Neural cell (in vitro differentiated cells): ENCODE results near the gene LPP.

Experiments used
- EP300 ChIP-seq: fragments of 450-650 bp; conservative IDR thresholded peaks from 2 replicates; pipeline ENCODE4 v1.6.1; 2014; ENCODE audit warnings: antibody characterized with exemption, mild to moderate bottlenecking, moderate library complexity; ENCODE audit not compliant: poor library complexity, severe bottlenecking
- EZH2 ChIP-seq: fragments of 200-600, 300-800 bp; shearing (Covaris generic), sonication (generic); IDR thresholded peaks from 2 replicates; pipeline ENCODE4 v1.6.1; 2014; ENCODE audit warnings: antibody characterized with exemption, low read length, borderline replicate concordance, mild to moderate bottlenecking; ENCODE audit not compliant: insufficient read depth, poor library complexity, severe bottlenecking
- MXI1 ChIP-seq: fragments of 450-650 bp; conservative IDR thresholded peaks from 2 replicates; pipeline ENCODE4 v1.6.1; 2014; ENCODE audit warnings: antibody characterized with exemption, mild to moderate bottlenecking; ENCODE audit not compliant: poor library complexity, severe bottlenecking
- POLR2AphosphoS5 ChIP-seq: IDR thresholded peaks from 2 replicates; pipeline ENCODE4 v1.6.1; 2012
- RAD21 ChIP-seq: fragments of 450-650 bp; conservative IDR thresholded peaks from 2 replicates; pipeline ENCODE4 v1.6.1; 2014; ENCODE audit warnings: antibody characterized with exemption, mild to moderate bottlenecking, moderate library complexity
- REST ChIP-seq: IDR thresholded peaks from 2 replicates; pipeline ENCODE4 v1.6.1; 2012; ENCODE audit warnings: borderline replicate concordance
- TAF1 ChIP-seq: IDR thresholded peaks from 2 replicates; pipeline ENCODE4 v1.6.1; 2012; ENCODE audit warnings: low read depth
- TF ChIP-seq, protein P1 (sequence below): fragments of 450-650 bp; IDR thresholded peaks from 2 replicates; pipeline ENCODE4 v1.5.1; 2014; ENCODE audit warnings: antibody characterized with exemption, mild to moderate bottlenecking, moderate library complexity; ENCODE audit not compliant: poor library complexity, severe bottlenecking

GRCh38 chr3:188403404-188403803 lies 249.4 kb downstream of the LPP start:
- TF ChIP-seq RAD21 (no peak), REST (no peak), EP300 (no peak), EZH2 (no peak), POLR2AphosphoS5 (no peak), TAF1 (no peak), MXI1 (no peak)
- TF ChIP-seq, protein P1, sequence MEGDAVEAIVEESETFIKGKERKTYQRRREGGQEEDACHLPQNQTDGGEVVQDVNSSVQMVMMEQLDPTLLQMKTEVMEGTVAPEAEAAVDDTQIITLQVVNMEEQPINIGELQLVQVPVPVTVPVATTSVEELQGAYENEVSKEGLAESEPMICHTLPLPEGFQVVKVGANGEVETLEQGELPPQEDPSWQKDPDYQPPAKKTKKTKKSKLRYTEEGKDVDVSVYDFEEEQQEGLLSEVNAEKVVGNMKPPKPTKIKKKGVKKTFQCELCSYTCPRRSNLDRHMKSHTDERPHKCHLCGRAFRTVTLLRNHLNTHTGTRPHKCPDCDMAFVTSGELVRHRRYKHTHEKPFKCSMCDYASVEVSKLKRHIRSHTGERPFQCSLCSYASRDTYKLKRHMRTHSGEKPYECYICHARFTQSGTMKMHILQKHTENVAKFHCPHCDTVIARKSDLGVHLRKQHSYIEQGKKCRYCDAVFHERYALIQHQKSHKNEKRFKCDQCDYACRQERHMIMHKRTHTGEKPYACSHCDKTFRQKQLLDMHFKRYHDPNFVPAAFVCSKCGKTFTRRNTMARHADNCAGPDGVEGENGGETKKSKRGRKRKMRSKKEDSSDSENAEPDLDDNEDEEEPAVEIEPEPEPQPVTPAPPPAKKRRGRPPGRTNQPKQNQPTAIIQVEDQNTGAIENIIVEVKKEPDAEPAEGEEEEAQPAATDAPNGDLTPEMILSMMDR: no peak
